ENCODE results near the gene OPN4. TPM values are rescaled to one million over a fixed set of nuclear protein-coding genes. Genes with fewer than 3 reads are reported as not detected.

OPN4 gene
- total RNA-seq, 1 donor from 2014 or later = not detected

DNA sequence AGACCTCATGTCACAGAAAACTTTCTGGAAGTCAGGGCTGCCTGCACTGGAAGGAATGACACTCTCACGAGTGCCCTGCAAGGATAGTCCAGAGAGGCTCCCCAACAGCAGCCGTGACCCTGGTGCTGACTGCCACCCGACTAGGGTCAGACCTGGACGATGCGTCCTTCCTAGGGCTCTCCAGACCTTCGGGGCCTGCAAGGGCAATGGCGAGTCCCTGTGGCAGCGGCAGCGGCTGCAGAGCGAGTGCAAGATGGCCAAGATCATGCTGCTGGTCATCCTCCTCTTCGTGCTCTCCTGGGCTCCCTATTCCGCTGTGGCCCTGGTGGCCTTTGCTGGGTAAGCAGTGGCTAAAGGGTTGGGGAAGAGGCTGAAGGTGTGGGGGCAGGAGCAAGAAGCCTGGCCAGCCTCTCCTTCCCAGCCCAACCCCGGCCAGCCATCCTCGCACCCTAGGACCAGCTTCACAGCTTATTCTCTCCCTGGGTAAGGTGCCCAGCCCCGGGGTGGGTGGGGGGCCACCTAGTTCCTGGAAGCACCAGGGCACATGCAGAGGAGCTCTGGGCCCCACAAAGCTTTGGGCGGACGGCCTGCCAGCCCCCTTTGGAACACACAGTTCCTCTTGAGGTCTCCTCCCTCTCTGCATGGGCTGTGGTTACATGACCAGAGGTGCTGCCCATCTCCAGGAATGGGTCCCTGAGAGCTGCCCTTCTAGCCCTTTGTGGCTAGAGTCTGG lies 5.5 kb downstream of the OPN4 start:
- TF ChIP-seq, protein P1, sequence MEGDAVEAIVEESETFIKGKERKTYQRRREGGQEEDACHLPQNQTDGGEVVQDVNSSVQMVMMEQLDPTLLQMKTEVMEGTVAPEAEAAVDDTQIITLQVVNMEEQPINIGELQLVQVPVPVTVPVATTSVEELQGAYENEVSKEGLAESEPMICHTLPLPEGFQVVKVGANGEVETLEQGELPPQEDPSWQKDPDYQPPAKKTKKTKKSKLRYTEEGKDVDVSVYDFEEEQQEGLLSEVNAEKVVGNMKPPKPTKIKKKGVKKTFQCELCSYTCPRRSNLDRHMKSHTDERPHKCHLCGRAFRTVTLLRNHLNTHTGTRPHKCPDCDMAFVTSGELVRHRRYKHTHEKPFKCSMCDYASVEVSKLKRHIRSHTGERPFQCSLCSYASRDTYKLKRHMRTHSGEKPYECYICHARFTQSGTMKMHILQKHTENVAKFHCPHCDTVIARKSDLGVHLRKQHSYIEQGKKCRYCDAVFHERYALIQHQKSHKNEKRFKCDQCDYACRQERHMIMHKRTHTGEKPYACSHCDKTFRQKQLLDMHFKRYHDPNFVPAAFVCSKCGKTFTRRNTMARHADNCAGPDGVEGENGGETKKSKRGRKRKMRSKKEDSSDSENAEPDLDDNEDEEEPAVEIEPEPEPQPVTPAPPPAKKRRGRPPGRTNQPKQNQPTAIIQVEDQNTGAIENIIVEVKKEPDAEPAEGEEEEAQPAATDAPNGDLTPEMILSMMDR (IDR thresholded peaks at IDR 0.05) = no peak
- intact Hi-C loops (cut with DNase I) = no loop called here
- no peak overlapping the region for H3K4me3 ChIP-seq
- no peaks in the 10 kb centered on the region for H3K9me3 ChIP-seq
- DNase-seq (peak; percentile 62), ATAC-seq (no peak)
- no peak overlapping the region for H3K27ac ChIP-seq
- H3K36me3 ChIP-seq = no peaks in the 10 kb centered on the region
- no peaks in the 10 kb centered on the region for H3K27me3 ChIP-seq
- H3K4me1 ChIP-seq = no peaks in the 10 kb centered on the region

- ATAC-seq (peak; percentile 22), DNase-seq (peak; percentile 61)
- Histone ChIP-seq H3K36me3 (no peaks in the 10 kb centered on the region), H3K27me3 (no peaks in the 10 kb centered on the region), H3K9me3 (no peaks in the 10 kb centered on the region), H3K4me3 (no peak overlapping the region), H3K27ac (no peak overlapping the region), H3K4me1 (no peaks in the 10 kb centered on the region)
- TF ChIP-seq, protein P1 (IDR thresholded peaks at IDR 0.05) = no peak
- intact Hi-C loops (cut with DNase I) = no loop called here
Observed at GRCh38 chr10:86661161-86662025, 7.0 kb downstream of the OPN4 start.

DNA sequence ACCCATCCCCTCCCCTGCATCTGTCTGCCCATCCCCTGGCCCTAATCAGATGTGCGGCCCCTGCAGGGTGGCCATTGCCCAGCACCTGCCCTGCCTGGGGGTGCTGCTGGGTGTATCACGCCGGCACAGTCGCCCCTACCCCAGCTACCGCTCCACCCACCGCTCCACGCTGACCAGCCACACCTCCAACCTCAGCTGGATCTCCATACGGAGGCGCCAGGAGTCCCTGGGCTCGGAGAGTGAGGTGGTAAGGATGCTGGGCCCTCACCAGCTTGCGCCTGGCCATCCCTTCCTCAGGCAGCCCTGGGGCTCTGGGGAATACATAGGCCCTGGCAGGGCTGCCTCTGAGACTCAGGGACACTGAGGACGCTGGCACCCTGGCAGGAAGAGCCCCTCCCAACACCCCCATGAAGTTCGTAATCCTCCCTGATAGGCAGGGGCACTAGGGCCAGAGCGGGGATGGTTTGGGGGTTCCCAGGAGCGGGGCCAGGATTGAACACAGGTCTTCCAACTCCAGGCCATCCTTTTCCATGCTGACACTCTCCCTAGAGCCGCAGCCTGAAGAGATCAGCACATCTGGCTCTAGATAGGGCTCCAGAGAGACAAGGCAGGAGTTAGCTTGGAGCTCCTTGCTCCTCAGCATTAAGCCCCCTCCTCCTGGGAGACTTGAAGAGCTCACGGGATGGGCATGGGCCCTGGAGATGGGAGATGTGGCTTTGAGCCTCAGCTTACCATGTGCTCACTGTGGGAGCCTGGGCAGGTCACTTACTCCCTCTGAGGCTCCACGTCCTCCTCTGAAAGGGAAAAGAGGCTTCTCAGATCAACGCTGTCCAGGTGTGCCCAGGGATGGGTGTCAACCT lies 8.1 kb downstream of the OPN4 start:
- Histone ChIP-seq H3K36me3 (no peaks in the 10 kb centered on the region), H3K27ac (no peak overlapping the region), H3K9me3 (no peaks in the 10 kb centered on the region), H3K4me3 (no peak overlapping the region), H3K4me1 (no peaks in the 10 kb centered on the region), H3K27me3 (no peaks in the 10 kb centered on the region)
- ATAC-seq (no peak), DNase-seq (peak; percentile 57)
- TF ChIP-seq, protein P1 (IDR thresholded peaks at IDR 0.05) = no peak
- intact Hi-C loops (cut with DNase I) = no loop called here

DNA sequence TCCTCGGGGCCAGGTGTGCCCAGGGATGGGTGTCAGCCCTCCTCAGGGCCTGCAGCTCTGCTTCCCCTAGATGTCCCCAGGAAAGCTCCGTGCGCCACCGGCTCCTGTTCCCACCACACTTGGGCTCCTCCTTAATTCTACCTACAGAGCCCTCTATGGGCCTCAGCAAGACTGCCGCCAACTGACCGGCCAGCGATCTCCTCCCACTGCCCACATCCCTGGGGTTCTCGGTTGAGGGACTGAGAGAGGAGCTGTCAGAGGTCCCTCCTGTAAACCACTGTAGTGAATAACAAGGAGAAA lies 8.6 kb downstream of the OPN4 start:
- no peaks in the 10 kb centered on the region for H3K27me3 ChIP-seq
- H3K9me3 ChIP-seq = no peaks in the 10 kb centered on the region
- no peak overlapping the region for H3K27ac ChIP-seq

More for the DNA sequence above, 8.6 kb downstream of the OPN4 start:
- intact Hi-C loops (cut with DNase I) = no loop called here
- TF ChIP-seq, protein P1 (IDR thresholded peaks at IDR 0.05) = no peak
- no peaks in the 10 kb centered on the region for H3K4me1 ChIP-seq
- no peak for ATAC-seq
- DNase-seq = no peak
- H3K4me3 ChIP-seq = no peak overlapping the region
- H3K36me3 ChIP-seq = no peaks in the 10 kb centered on the region

Measured in upper lobe of right lung (tissue), 1 donor.